ENCODE data around the gene DLG2.

DNA sequence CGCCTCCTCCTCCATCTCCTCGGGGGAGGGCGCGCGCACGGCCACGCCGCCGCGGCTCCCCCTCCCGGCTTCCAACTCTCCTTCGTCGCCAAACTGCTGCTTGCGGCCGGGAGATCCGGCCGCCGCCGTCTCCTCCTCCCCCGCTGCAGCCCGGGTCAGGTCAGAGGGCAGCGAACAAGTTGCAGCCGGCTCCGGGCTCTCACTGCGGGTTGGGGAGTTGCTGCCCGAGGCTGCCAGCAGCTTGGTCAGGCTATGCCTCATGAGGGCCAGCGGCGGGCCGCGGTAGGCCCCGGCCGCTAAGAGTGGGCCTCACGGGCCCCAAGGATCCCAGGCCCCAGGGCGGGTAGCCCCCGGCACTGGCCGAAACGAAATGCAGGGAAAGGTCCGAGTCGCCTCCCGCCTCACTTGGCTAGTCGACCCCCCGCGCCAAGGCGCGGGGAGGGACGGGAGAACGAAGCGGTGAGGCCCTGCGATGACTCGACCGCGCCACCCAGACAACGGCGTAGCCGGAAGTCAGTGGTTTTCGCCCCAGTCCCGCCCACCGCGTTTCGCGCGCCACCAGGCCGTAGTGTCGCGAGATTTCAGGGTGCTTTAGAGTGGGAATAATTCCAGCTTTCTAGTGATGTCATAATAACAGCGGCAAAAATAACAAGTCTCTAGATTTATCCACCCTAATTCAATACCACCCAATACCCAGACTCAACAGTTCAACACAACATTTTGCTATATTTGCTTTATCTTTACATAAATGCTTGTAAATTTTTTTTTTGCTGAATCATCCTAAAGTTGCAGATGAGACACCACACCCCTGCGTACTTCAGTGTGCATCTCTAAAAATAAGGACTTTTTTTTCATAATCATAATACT lies 37.7 kb upstream of the DLG2 start, which contains the start of gene CREBZF:
- no peak for TF ChIP-seq EZH2 (optimal IDR thresholded peaks at IDR 0.05; ENCODE audit: low read depth, low read length)
- TF ChIP-seq, protein P1, sequence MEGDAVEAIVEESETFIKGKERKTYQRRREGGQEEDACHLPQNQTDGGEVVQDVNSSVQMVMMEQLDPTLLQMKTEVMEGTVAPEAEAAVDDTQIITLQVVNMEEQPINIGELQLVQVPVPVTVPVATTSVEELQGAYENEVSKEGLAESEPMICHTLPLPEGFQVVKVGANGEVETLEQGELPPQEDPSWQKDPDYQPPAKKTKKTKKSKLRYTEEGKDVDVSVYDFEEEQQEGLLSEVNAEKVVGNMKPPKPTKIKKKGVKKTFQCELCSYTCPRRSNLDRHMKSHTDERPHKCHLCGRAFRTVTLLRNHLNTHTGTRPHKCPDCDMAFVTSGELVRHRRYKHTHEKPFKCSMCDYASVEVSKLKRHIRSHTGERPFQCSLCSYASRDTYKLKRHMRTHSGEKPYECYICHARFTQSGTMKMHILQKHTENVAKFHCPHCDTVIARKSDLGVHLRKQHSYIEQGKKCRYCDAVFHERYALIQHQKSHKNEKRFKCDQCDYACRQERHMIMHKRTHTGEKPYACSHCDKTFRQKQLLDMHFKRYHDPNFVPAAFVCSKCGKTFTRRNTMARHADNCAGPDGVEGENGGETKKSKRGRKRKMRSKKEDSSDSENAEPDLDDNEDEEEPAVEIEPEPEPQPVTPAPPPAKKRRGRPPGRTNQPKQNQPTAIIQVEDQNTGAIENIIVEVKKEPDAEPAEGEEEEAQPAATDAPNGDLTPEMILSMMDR (IDR thresholded peaks at IDR 0.05; ENCODE audit: low read length) = no peak

All from MM.1S (cell line).